Suprapubic skin (tissue), 4 donors: ENCODE measurements around the gene SETD5. TPM values are rescaled to one million over a fixed set of nuclear protein-coding genes. Genes with fewer than 3 reads are reported as not detected.

Source experiments
- DNase-seq, 2 donors: peaks; one replicate each; pipeline ENCODE4 v3.0.0-alpha.2; 2019; ENCODE audit warnings: low spot score in 2 of 2
- H3K27ac ChIP-seq: fragments of 200-600 bp; sonication (generic); one replicate; pipeline ENCODE4 v1.5.1; 2019
- H3K27me3 ChIP-seq: fragments of 200-600 bp; sonication (generic); one replicate; pipeline ENCODE4 v1.5.1; 2019
- H3K36me3 ChIP-seq: fragments of 200-600 bp; sonication (generic); one replicate; pipeline ENCODE4 v1.5.1; 2019
- H3K4me1 ChIP-seq: fragments of 200-600 bp; sonication (generic); one replicate; pipeline ENCODE4 v1.5.1; 2019
- H3K4me3 ChIP-seq: fragments of 200-600 bp; sonication (generic); one replicate; pipeline ENCODE4 v1.5.1; 2019; ENCODE audit warnings: mild to moderate bottlenecking
- H3K9me3 ChIP-seq: fragments of 200-600 bp; sonication (generic); one replicate; pipeline ENCODE4 v1.5.1; 2019
- CTCF ChIP-seq, 2 donors: fragments of 200-600 bp in 1 of 2; fragments of 450-650 bp in 1 of 2; sonication (generic) in 1 of 2; IDR thresholded peaks; one replicate each; pipeline ENCODE4 v1.5.1; 2016 to 2019; ENCODE audit warnings: antibody characterized with exemption in 2 of 2, mild to moderate bottlenecking in 1 of 2, moderate library complexity in 1 of 2
- EP300 ChIP-seq: sonication (generic); formaldehyde crosslinking; IDR thresholded peaks from one replicate; pipeline ENCODE4 v1.6.1; 2017; ENCODE audit warnings: antibody characterized with exemption
- POLR2A ChIP-seq, 2 donors: fragments of 450-650 bp; IDR thresholded peaks; one replicate each; pipeline ENCODE4 v1.6.1; 2017; ENCODE audit warnings: antibody characterized with exemption in 2 of 2, mild to moderate bottlenecking in 2 of 2, moderate library complexity in 2 of 2
- POLR2AphosphoS5 ChIP-seq, 3 donors: sonication (generic); formaldehyde crosslinking; IDR thresholded peaks; one replicate each; pipeline ENCODE4 v1.6.1; 2017; ENCODE audit warnings: antibody characterized with exemption in 3 of 3
- WGBS: methylation state at CpG from one replicate; pipeline ENCODE4 v1.1.5; 2018; 5-methylcytosine and 5-hydroxymethylcytosine counted together
- total RNA-seq, 4 donors: library from RNA; depleted of rRNA; stranded (reverse); fragments of >200 nt; gene quantifications; one replicate each; pipeline ENCODE4 v1.1.0, GENCODE V29; 2016

Gene SETD5
- total RNA-seq, 4 donors from 2014 or later, result 72.5 to 272 (median 108) TPM

- DNase-seq, result no peak
- WGBS, result 50% methylated on average over 1 of the region's 1 CpG
- no peak overlapping the region for H3K27ac ChIP-seq
- no peaks in the 10 kb centered on the region for H3K9me3 ChIP-seq
- H3K4me1 ChIP-seq, result peaks cover 22% of the 10 kb centered on the region
- no peak overlapping the region for H3K4me3 ChIP-seq
- peaks cover 80% of the 10 kb centered on the region for H3K36me3 ChIP-seq
- H3K27me3 ChIP-seq, result no peaks in the 10 kb centered on the region
- no peak for TF ChIP-seq EP300
- no peak for TF ChIP-seq POLR2AphosphoS5 (IDR thresholded peaks at IDR 0.05)
Measured at GRCh38 chr3:9386501-9387321, 10.7 kb upstream of the SETD5 start.

GRCh38 chr3:9387322-9387655, 10.1 kb upstream of the SETD5 start:
- DNase-seq, result no peak
- H3K4me1 ChIP-seq, result peaks cover 28% of the 10 kb centered on the region

GRCh38 chr3:9388142-9388541, 9.3 kb upstream of the SETD5 start:
- no peaks in the 10 kb centered on the region for H3K9me3 ChIP-seq
- peaks cover 37% of the 10 kb centered on the region for H3K4me1 ChIP-seq
- peaks cover 73% of the 10 kb centered on the region for H3K36me3 ChIP-seq
- whole genome bisulfite sequencing, result 77% methylated on average over 2 of the region's 2 CpGs
- TF ChIP-seq CTCF (IDR thresholded peaks at IDR 0.05) (no peak), POLR2A (IDR thresholded peaks at IDR 0.05) (no peak), EP300 (no peak), POLR2AphosphoS5 (IDR thresholded peaks at IDR 0.05) (no peak)
- H3K27ac ChIP-seq, result no peak overlapping the region
- no peaks in the 10 kb centered on the region for H3K27me3 ChIP-seq
- no peak for DNase-seq
- H3K4me3 ChIP-seq, result no peak overlapping the region

More at GRCh38 chr3:9387322-9387655, 10.1 kb upstream of the SETD5 start:
- no peak overlapping the region for H3K27ac ChIP-seq
- H3K36me3 ChIP-seq, result peaks cover 80% of the 10 kb centered on the region
- H3K27me3 ChIP-seq, result no peaks in the 10 kb centered on the region
- no peak overlapping the region for H3K4me3 ChIP-seq
- 74% methylated on average over 2 of the region's 2 CpGs for WGBS
- TF ChIP-seq POLR2A (IDR thresholded peaks at IDR 0.05) (no peak), POLR2AphosphoS5 (IDR thresholded peaks at IDR 0.05) (no peak), EP300 (no peak), CTCF (IDR thresholded peaks at IDR 0.05) (no peak)
- H3K9me3 ChIP-seq, result no peaks in the 10 kb centered on the region

GRCh38 chr3:9388562-9389272, 8.7 kb upstream of the SETD5 start:
- Histone ChIP-seq H3K27me3 (no peaks in the 10 kb centered on the region), H3K4me1 (peaks cover 42% of the 10 kb centered on the region), H3K9me3 (no peaks in the 10 kb centered on the region), H3K27ac (no peak overlapping the region), H3K4me3 (no peak overlapping the region), H3K36me3 (peaks cover 72% of the 10 kb centered on the region)
- WGBS, result 75% methylated on average over 5 of the region's 5 CpGs
- TF ChIP-seq POLR2AphosphoS5 (IDR thresholded peaks at IDR 0.05), result no peak
- TF ChIP-seq CTCF (IDR thresholded peaks at IDR 0.05), result no peak
- no peak for TF ChIP-seq POLR2A (IDR thresholded peaks at IDR 0.05)
- no peak for TF ChIP-seq EP300
- DNase-seq, result no peak

GRCh38 chr3:9390265-9390888, 7.0 kb upstream of the SETD5 start:
- Histone ChIP-seq H3K4me3 (no peak overlapping the region), H3K9me3 (no peaks in the 10 kb centered on the region), H3K27ac (no peak overlapping the region), H3K27me3 (no peaks in the 10 kb centered on the region), H3K4me1 (peaks cover 59% of the 10 kb centered on the region), H3K36me3 (peaks cover 61% of the 10 kb centered on the region)
- DNase-seq, result no peak
- 92% methylated on average over 5 of the region's 5 CpGs for WGBS
- no peak for TF ChIP-seq POLR2AphosphoS5 (IDR thresholded peaks at IDR 0.05)
- TF ChIP-seq CTCF (IDR thresholded peaks at IDR 0.05), result no peak
- TF ChIP-seq POLR2A (IDR thresholded peaks at IDR 0.05), result no peak
- TF ChIP-seq EP300, result no peak
